ENCODE measurements around the gene CPT1A. TPM values are rescaled to one million over a fixed set of nuclear protein-coding genes. Genes with fewer than 3 reads are reported as not detected.
"Not testable (repeated sequence)": the region's sequence is repeated elsewhere in the genome, so short reads cannot be mapped to it uniquely, and the experiment has no call there.

Gene CPT1A
- 10 to 100 TPM; 53.1 to 56.3 TPM for total RNA-seq

DNA sequence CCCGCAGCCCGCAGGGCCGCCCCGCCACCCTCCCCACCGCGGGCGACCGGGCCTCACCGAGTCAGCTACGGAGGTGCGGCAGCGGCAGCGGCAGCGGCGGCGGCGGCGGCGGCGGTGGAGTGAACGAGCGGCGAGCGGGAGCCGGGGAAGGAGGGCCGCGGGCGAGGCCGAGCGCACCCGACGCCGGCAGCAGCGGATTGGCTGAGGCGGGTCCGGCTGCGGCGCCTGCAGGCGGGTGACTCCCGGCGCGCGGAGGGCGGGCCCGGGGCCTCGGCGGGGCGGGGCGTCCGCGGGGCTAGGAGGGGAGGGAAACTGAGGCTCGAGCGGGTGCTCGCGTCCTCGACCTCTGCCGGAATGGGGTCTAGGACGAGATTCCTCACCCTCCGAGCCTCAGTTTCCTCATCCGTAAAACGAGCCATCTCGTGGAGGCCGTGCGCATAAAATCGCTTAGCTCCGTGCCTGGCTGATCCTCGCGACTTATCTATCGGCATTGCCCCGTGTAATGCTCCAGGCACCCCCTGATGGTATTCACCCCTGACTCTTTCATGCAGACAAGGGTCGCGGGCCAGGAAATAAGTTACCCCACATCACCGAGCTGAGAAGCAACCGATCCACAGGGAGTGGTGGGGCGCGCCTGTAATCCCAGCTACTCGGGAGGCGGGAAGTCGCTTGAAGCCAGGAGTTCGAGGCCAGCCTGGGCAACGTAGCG lies at the start of gene CPT1A:
CPT1A (minus strand) TSS at position 199 of the 709 bp plus-strand sequence. CDS start 26,442 bp downstream, outside the sequence.
- peaks cover 0 to 66% of the 10 kb centered on the region in 2 donors for H3K4me1 ChIP-seq
- peak within 1 kb of the TSS; percentile 90 to 91 for H3K27ac ChIP-seq
- DNase-seq (ENCODE audit: low spot score) = peak; percentile 74
- no peaks in the 10 kb centered on the region for H3K27me3 ChIP-seq
- no peaks in the 10 kb centered on the region for H3K36me3 ChIP-seq
- H3K9me3 ChIP-seq = no peaks in the 10 kb centered on the region
- H3K4me3 ChIP-seq = peak within 1 kb of the TSS; percentile 60 to 82
- TF ChIP-seq, protein P1, sequence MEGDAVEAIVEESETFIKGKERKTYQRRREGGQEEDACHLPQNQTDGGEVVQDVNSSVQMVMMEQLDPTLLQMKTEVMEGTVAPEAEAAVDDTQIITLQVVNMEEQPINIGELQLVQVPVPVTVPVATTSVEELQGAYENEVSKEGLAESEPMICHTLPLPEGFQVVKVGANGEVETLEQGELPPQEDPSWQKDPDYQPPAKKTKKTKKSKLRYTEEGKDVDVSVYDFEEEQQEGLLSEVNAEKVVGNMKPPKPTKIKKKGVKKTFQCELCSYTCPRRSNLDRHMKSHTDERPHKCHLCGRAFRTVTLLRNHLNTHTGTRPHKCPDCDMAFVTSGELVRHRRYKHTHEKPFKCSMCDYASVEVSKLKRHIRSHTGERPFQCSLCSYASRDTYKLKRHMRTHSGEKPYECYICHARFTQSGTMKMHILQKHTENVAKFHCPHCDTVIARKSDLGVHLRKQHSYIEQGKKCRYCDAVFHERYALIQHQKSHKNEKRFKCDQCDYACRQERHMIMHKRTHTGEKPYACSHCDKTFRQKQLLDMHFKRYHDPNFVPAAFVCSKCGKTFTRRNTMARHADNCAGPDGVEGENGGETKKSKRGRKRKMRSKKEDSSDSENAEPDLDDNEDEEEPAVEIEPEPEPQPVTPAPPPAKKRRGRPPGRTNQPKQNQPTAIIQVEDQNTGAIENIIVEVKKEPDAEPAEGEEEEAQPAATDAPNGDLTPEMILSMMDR (IDR thresholded peaks at IDR 0.05) = no peak

DNA sequence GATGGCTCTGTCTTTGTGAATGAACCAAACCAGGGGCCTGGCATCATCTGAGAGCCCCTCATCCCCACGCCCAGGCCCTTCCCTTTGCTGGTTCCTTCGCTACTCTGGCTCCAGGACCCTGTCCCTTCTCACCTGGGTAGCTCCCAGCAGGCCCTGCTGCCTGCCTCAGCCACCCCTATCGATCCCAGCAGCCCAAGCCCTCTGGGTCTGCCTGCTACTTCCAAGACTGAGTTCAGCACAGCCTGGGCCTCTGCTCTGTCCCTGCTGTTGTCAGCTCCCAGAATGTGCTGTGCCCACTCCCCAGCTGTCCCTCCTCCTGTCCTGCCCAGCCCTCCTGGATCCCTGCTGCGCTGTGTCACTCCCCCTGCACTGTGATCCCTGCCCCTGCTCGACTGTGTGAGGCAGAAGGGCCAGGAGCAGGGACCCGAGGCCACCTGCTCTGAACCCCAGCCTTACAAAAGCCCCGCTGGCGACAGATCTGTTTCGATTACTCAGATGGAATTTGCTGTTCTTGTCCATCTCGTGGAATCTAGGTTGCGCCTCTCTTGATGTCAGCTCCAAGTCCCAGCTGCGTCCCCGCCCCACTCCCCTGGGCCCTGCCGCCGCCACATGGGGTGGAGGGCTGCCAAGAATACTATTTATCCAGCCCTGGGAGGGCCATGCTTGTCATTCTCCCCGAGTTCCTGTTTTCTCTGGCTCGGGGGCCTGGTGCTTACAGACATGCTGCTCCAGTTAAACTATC lies 48.9 kb upstream of the CPT1A start:
- TF ChIP-seq, protein P1 (IDR thresholded peaks at IDR 0.05) = peak in 1 of 2 donors; percentile 0
- no peaks in the 10 kb centered on the region for H3K27me3 ChIP-seq
- H3K9me3 ChIP-seq = no peaks in the 10 kb centered on the region
- peak overlapping the region; percentile 71 to 80 for H3K27ac ChIP-seq
- peak; percentile 94 for DNase-seq (ENCODE audit: low spot score)
- H3K4me1 ChIP-seq = peaks cover 0 to 30% of the 10 kb centered on the region in 2 donors
- no peak overlapping the region for H3K4me3 ChIP-seq
- H3K36me3 ChIP-seq = peaks cover 41% of the 10 kb centered on the region

DNA sequence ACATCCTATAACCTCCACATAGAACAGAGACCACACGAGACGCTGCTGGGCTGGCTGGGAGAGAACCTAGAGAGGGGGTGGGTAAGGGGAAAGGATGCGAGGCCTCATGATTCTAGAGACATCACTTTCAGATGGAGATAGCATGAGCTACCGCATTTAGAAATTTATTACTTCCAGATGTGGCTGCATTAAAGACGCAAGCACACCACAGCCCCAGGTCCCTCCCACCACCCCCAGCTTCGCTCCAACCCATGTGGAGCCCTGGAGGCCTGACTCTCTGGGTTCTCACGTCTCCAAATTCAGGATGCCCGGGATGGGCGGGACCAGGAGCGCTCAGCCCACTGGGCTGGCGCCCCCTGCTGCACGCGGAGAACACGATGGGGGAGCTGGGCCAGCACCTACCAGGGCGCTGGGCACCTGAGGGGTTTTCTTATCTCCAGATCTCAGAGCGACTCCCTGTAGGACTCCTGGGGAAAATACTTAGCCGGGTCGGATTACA lies 48.3 kb upstream of the CPT1A start:
- Histone ChIP-seq H3K36me3 (peaks cover 35% of the 10 kb centered on the region), H3K27me3 (no peaks in the 10 kb centered on the region), H3K27ac (peak overlapping the region; percentile 71 to 80), H3K4me3 (no peak overlapping the region), H3K4me1 (peaks cover 0 to 30% of the 10 kb centered on the region in 2 donors), H3K9me3 (no peaks in the 10 kb centered on the region)
- peak; percentile 64 for DNase-seq (ENCODE audit: low spot score)
- TF ChIP-seq, protein P1 (IDR thresholded peaks at IDR 0.05) = peak; percentile 26 to 63

DNA sequence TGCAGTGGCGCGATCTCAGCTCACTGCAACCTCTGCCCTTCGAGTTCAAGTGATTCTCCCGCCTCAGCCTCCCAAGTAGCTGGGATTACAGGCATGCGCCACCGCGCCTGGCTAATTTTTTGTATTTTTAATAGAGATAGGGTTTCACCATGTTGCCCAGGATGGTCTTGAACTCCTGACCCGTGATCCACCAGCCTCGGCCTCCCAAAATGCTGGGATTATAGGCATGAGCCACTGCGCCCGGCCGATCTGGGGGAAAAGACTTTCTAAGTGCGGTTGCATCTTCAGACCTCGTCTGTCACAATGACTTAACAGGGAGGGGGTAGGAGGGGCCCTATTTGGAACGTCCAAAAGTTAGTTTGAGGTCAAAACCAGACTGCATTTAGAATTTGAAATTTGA lies 43.1 kb upstream of the CPT1A start:
- not testable (repeated sequence) for H3K36me3 ChIP-seq; DNase-seq (ENCODE audit: low spot score); H3K4me1 ChIP-seq; H3K9me3 ChIP-seq; H3K27me3 ChIP-seq; H3K4me3 ChIP-seq; H3K27ac ChIP-seq

DNA sequence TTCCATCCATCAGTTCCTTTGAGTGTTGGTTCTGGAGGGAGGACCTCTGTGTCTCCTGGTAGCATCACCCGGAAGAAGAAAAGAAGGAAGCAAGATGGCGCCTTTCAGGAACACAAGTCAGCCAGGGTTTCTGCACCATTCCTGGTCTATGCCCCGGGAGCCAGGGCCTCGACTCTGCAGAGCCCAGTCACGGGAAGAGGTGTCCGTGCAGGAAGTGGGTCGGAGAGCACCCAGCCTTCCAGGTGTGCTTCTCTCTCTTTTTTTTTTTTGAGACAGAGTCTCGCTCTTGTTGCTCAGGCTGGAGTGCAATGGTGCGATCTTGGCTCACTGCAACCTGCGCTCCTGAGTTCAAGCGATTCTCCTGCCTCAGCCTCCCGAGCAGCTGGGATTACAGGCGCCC lies 40.7 kb upstream of the CPT1A start:
- no peaks in the 10 kb centered on the region for H3K27me3 ChIP-seq
- no peak overlapping the region for H3K4me3 ChIP-seq
- TF ChIP-seq, protein P1 (IDR thresholded peaks at IDR 0.05) = no peak
- H3K9me3 ChIP-seq = no peaks in the 10 kb centered on the region
- DNase-seq (ENCODE audit: low spot score) = no peak
- H3K27ac ChIP-seq = no peak overlapping the region
- peaks cover 0 to 14% of the 10 kb centered on the region in 2 donors for H3K4me1 ChIP-seq
- no peaks in the 10 kb centered on the region for H3K36me3 ChIP-seq

DNA sequence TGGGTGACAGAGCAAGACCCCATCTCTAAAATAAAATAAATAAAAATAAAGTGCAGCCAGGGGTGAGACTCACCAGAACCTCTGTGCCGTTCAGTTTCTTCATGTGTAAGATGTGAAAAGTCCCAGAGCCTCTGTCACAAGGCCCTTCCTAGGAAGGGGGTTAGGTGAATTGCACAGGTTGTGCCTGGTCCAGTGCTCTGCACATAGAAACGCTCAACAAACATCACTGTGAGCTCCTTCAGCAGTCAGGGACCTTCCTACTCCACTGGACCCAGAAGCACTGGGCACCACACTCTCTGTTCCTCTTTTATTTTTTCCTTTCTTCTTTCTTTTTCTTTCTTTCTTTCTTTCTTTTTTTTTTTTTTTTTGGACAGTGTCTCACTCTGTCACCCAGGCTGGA lies 39.6 kb upstream of the CPT1A start:
- H3K27me3 ChIP-seq = no peaks in the 10 kb centered on the region
- peaks cover 0 to 13% of the 10 kb centered on the region in 2 donors for H3K4me1 ChIP-seq
- no peak for DNase-seq (ENCODE audit: low spot score)
- H3K4me3 ChIP-seq = no peak overlapping the region
- no peak overlapping the region for H3K27ac ChIP-seq
- no peaks in the 10 kb centered on the region for H3K9me3 ChIP-seq
- no peaks in the 10 kb centered on the region for H3K36me3 ChIP-seq
- TF ChIP-seq, protein P1 (IDR thresholded peaks at IDR 0.05) = no peak

Measured in right atrium auricular region (tissue), 2 donors.